CD4-positive, alpha-beta T cell treated with Interleukin-15 for 4 hours (primary cell): ENCODE data around the gene NSG2.
"Not testable (repeated sequence)": the region's sequence is repeated elsewhere in the genome, so short reads cannot be mapped to it uniquely, and the experiment has no call there.

ENCODE experiments used
- DNase-seq: peaks from one replicate; pipeline ENCODE4 v3.0.0-alpha.2; 2020; ENCODE audit warnings: low spot score

The NSG2 gene

GRCh38 chr5:174101195-174101730 is 55.8 kb downstream of the NSG2 start:
- no peak for DNase-seq

- not testable (repeated sequence) for DNase-seq
Measured at GRCh38 chr5:174102574-174102973, 57.1 kb downstream of the NSG2 start.

GRCh38 chr5:174106997-174107655 is 61.6 kb downstream of the NSG2 start:
- DNase-seq, result no peak

- DNase-seq, result no peak
Measured at GRCh38 chr5:174108745-174109144, 63.2 kb downstream of the NSG2 start.

GRCh38 chr5:174109698-174110260 is 64.3 kb downstream of the NSG2 start:
- DNase-seq, result no peak

- no peak for DNase-seq
Measured at GRCh38 chr5:174110310-174110709, 64.8 kb downstream of the NSG2 start.

GRCh38 chr5:174111287-174111973 is 65.9 kb downstream of the NSG2 start:
- no peak for DNase-seq

- DNase-seq, result no peak
Measured at GRCh38 chr5:174115226-174115625, 69.7 kb downstream of the NSG2 start.

- no peak for DNase-seq
Measured at GRCh38 chr5:174118823-174119467, 73.4 kb downstream of the NSG2 start.

- no peak for DNase-seq
Measured at GRCh38 chr5:174119468-174119881, 74.0 kb downstream of the NSG2 start.

- DNase-seq, result no peak
Measured at GRCh38 chr5:174120401-174121005, 75.0 kb downstream of the NSG2 start.

GRCh38 chr5:174134545-174134944 is 89.0 kb downstream of the NSG2 start:
- DNase-seq, result no peak

GRCh38 chr5:174139623-174140022 is 94.1 kb downstream of the NSG2 start:
- DNase-seq, result no peak

GRCh38 chr5:174140452-174141020 is 95.0 kb downstream of the NSG2 start:
- DNase-seq, result no peak

- DNase-seq, result no peak
Measured at GRCh38 chr5:174141398-174141797, 95.9 kb downstream of the NSG2 start.

- DNase-seq, result no peak
Measured at GRCh38 chr5:174145091-174145490, 99.6 kb downstream of the NSG2 start.

GRCh38 chr5:174145821-174146220 is 100.3 kb downstream of the NSG2 start:
- DNase-seq, result no peak

GRCh38 chr5:174146556-174146955 is 101.0 kb downstream of the NSG2 start:
- DNase-seq, result no peak

- DNase-seq, result not testable (repeated sequence)
Measured at GRCh38 chr5:174147012-174147411, 101.5 kb downstream of the NSG2 start.

- no peak for DNase-seq
Measured at GRCh38 chr5:174147551-174147950, 102.0 kb downstream of the NSG2 start.

GRCh38 chr5:174148721-174149120 is 103.2 kb downstream of the NSG2 start:
- DNase-seq, result no peak

GRCh38 chr5:174149426-174149825 is 103.9 kb downstream of the NSG2 start:
- DNase-seq, result no peak
